DOHH2 (cell line): ENCODE data around the gene TLNRD1.

ENCODE experiments used
- EZH2phosphoT487 ChIP-seq: fragments of 200-600 bp; sonication (generic); IDR thresholded peaks from 2 replicates; pipeline ENCODE4 v1.6.1; 2017; ENCODE audit warnings: borderline replicate concordance, mild to moderate bottlenecking, antibody characterized with exemption, low read length, moderate library complexity, mixed read lengths
- TF ChIP-seq, protein P1 (sequence below): fragments of 200-600 bp; sonication (generic); IDR thresholded peaks from one replicate; pipeline ENCODE4 v1.5.1; 2014; ENCODE audit warnings: antibody characterized with exemption, mild to moderate bottlenecking, low read depth, low read length; ENCODE audit not compliant: poor library complexity, severe bottlenecking

DNA sequence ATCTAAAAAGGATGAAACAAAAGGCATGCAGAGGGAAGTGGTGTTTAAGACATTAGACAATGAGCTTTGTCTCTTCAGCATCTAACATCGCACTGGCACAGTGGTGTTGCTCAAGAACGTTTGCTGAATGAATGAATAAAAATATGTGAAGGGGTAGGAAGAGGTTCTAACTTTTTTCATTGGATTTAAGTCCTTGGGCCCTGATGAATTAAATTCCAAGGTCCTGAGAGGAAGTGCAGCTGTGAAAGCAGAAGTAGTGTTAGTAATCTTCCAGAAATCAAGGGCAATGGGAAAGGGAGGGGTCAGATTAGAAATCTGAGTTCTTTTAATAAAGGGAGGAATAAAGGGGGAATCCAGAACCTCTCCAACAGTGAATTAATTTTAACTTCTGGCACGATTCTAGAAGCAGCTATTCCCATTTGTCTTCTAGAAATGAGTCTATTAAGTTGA, 29.6 kb downstream of the TLNRD1 start:
- TF ChIP-seq, protein P1, sequence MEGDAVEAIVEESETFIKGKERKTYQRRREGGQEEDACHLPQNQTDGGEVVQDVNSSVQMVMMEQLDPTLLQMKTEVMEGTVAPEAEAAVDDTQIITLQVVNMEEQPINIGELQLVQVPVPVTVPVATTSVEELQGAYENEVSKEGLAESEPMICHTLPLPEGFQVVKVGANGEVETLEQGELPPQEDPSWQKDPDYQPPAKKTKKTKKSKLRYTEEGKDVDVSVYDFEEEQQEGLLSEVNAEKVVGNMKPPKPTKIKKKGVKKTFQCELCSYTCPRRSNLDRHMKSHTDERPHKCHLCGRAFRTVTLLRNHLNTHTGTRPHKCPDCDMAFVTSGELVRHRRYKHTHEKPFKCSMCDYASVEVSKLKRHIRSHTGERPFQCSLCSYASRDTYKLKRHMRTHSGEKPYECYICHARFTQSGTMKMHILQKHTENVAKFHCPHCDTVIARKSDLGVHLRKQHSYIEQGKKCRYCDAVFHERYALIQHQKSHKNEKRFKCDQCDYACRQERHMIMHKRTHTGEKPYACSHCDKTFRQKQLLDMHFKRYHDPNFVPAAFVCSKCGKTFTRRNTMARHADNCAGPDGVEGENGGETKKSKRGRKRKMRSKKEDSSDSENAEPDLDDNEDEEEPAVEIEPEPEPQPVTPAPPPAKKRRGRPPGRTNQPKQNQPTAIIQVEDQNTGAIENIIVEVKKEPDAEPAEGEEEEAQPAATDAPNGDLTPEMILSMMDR: no peak
- no peak for TF ChIP-seq EZH2phosphoT487
